Measurements from ENCODE around the gene RAVER2.

The RAVER2 gene

GRCh38 chr1:64881281-64881680 is 136.4 kb downstream of the RAVER2 start:
- DNase-seq, result no peak

All from SIG-M5 (cell line).